Mucosa of descending colon (tissue), 3 donors: ENCODE measurements around the gene NRP2. TPM values are rescaled to one million over a fixed set of nuclear protein-coding genes. Genes with fewer than 3 reads are reported as not detected.

Source experiments
- ATAC-seq: fragments of 200-7000 bp; cut with Tn5 transposase; one replicate; pipeline ENCODE4 v1.9.1; 2020; ENCODE audit warnings: mild to moderate bottlenecking, moderate library complexity
- DNase-seq, 3 donors: peaks; one replicate each; pipeline ENCODE4 v3.0.0-alpha.2; 2020
- H3K36me3 ChIP-seq: fragments of 200-600 bp; one replicate; pipeline ENCODE4 v1.8.0; 2021; ENCODE audit warnings: low read depth, mild to moderate bottlenecking
- H3K4me1 ChIP-seq: fragments of 200-600 bp; one replicate; pipeline ENCODE4 v1.8.0; 2021; ENCODE audit warnings: low read depth, mild to moderate bottlenecking
- H3K4me3 ChIP-seq: fragments of 200-600 bp; one replicate; pipeline ENCODE4 v1.8.0; 2021; ENCODE audit warnings: mild to moderate bottlenecking
- H3K9me3 ChIP-seq: fragments of 200-600 bp; one replicate; pipeline ENCODE4 v1.8.0; 2021; ENCODE audit warnings: mild to moderate bottlenecking
- CTCF ChIP-seq: fragments of 200-600 bp; IDR thresholded peaks from one replicate; pipeline ENCODE4 v1.8.0; 2022; ENCODE audit warnings: antibody characterized with exemption, mild to moderate bottlenecking
- intact Hi-C, 2 donors: fragments of 100-400 bp; cut with DNase I in 1 of 2; cut with micrococcal nuclease in 1 of 2; formaldehyde crosslinking; loops; one replicate each; pipeline versions ENCODE4 v1.11.0 to v1.11.1; 2022; cut with DNase I, micrococcal nuclease
- total RNA-seq, 3 donors: library from RNA; stranded (reverse); fragmentation: NEBNext Ultra II Directional in 2 of 3; extraction: Animal tissue kit (Norgen Biotek cat#: 25700) in 2 of 3; gene quantifications; one replicate each; pipeline versions ENCODE4 v1.2.1 to v1.2.4, GENCODE V29; 2021 to 2023
- donor health status: DM: no; HTN: no; CAD: no; lungs with moderate emphysema.
- donor health status: DM: no; HTN: no; CAD: no.
- donor health status: DM: no; HTN: yes; CAD: no.

NRP2 gene
- total RNA-seq, 3 donors from 2014 or later: 12.3 to 300 (median 19.2) TPM

GRCh38 chr2:205738117-205738968 is 56.0 kb downstream of the NRP2 start:
- ATAC-seq (peak; percentile 16), DNase-seq (no peak)
- intact Hi-C loops: no loop called here
- no peaks in the 10 kb centered on the region for H3K36me3 ChIP-seq
- no peaks in the 10 kb centered on the region for H3K9me3 ChIP-seq
- no peak overlapping the region for H3K4me3 ChIP-seq
- TF ChIP-seq CTCF: no peak
- peaks cover 2% of the 10 kb centered on the region for H3K4me1 ChIP-seq

GRCh38 chr2:205739620-205740019 is 57.3 kb downstream of the NRP2 start:
- TF ChIP-seq CTCF: no peak
- ATAC-seq (no peak), DNase-seq (no peak)
- no peaks in the 10 kb centered on the region for H3K36me3 ChIP-seq
- intact Hi-C loops: no loop called here
- H3K9me3 ChIP-seq: no peaks in the 10 kb centered on the region
- no peak overlapping the region for H3K4me3 ChIP-seq
- peaks cover 4% of the 10 kb centered on the region for H3K4me1 ChIP-seq

GRCh38 chr2:205740381-205740780 is 58.1 kb downstream of the NRP2 start:
- Histone ChIP-seq H3K4me1 (peaks cover 4% of the 10 kb centered on the region), H3K9me3 (no peaks in the 10 kb centered on the region), H3K36me3 (no peaks in the 10 kb centered on the region), H3K4me3 (no peak overlapping the region)
- no peak for TF ChIP-seq CTCF
- DNase-seq: no peak
- intact Hi-C loops: no loop called here
- no peak for ATAC-seq

- DNase-seq (no peak), ATAC-seq (no peak)
- intact Hi-C loops: no loop called here
- H3K4me3 ChIP-seq: no peak overlapping the region
- TF ChIP-seq CTCF: no peak
- no peaks in the 10 kb centered on the region for H3K9me3 ChIP-seq
- H3K36me3 ChIP-seq: no peaks in the 10 kb centered on the region
- peaks cover 4% of the 10 kb centered on the region for H3K4me1 ChIP-seq
These were observed 59.1 kb downstream of the NRP2 start for GRCh38 chr2:205741256-205741978.

- intact Hi-C loops: no loop called here
- no peak for ATAC-seq
- no peaks in the 10 kb centered on the region for H3K36me3 ChIP-seq
- DNase-seq: no peak
- no peak overlapping the region for H3K4me3 ChIP-seq
- no peaks in the 10 kb centered on the region for H3K9me3 ChIP-seq
- peaks cover 4% of the 10 kb centered on the region for H3K4me1 ChIP-seq
- TF ChIP-seq CTCF: no peak
These were observed 60.8 kb downstream of the NRP2 start for GRCh38 chr2:205743137-205743536.
